ENCODE data around the gene MADCAM1.

- TF ChIP-seq CTCF (IDR thresholded peaks at IDR 0.05; ENCODE audit: low read length) (no peak), EZH2phosphoT487 (IDR thresholded peaks at IDR 0.05; ENCODE audit: low read length) (no peak)
Observed at GRCh38 chr19:542173-542866, 46.0 kb downstream of the MADCAM1 start.
